HEK293 (cell line): Measurements from ENCODE around the gene AK9.

ENCODE experiments used
- CTCF ChIA-PET: fragments of 350-600 bp; formaldehyde crosslinking; extraction: SDS; loops from one replicate; lab custom pipeline; 2021; ENCODE audit warnings: antibody characterized with exemption; lab: Yijun Ruan, JAX
- POLR2A ChIA-PET: fragments of 300-600 bp; formaldehyde crosslinking; extraction: SDS; loops from one replicate; lab custom pipeline; 2020; ENCODE audit warnings: antibody characterized with exemption, inconsistent platforms; lab: Yijun Ruan, JAX
- H3K27ac ChIP-seq: fragments of 200-500 bp; sonication (Bioruptor generic); 2 replicates; pipeline ENCODE4 v1.5.1; 2014; ENCODE audit warnings: low read depth, low read length, control low read depth, inconsistent platforms; ENCODE audit errors: extremely low read depth
- H3K36me3 ChIP-seq, 2 experiments: fragments of 200-500 bp in 1 of 2; sonication (Bioruptor generic) in 1 of 2; 1 replicate in 1 of 2; 2 replicates in 1 of 2; pipeline ENCODE4 v1.5.1; 2014 to 2017; ENCODE audit warnings: inconsistent platforms in 2 of 2, low read length in 2 of 2; ENCODE audit not compliant: control insufficient read depth in 2 of 2, insufficient read depth in 1 of 2
- H3K4me1 ChIP-seq: fragments of 200-500 bp; sonication (Bioruptor generic); 2 replicates; pipeline ENCODE4 v1.5.1; 2014; ENCODE audit warnings: mild to moderate bottlenecking, low read length, inconsistent platforms; ENCODE audit not compliant: control insufficient read depth, insufficient read depth
- H3K4me3 ChIP-seq: 2 replicates; pipeline ENCODE4 v1.5.1; 2011; ENCODE audit warnings: low read depth, mild to moderate bottlenecking, control low read depth, low read length, moderate library complexity
- H3K9me3 ChIP-seq: fragments of 200-500 bp; sonication (Bioruptor generic); 2 replicates; pipeline ENCODE4 v1.5.1; 2014; ENCODE audit warnings: low read depth, low read length, inconsistent platforms; ENCODE audit not compliant: control insufficient read depth, insufficient read depth
- SP2 ChIP-seq: fragments of 450-650 bp; formaldehyde crosslinking; IDR thresholded peaks from 2 replicates; pipeline ENCODE4 v1.5.1; 2016; ENCODE audit warnings: missing biosample characterization, missing genetic modification characterization
- ZNF184 ChIP-seq: fragments of 450-650 bp; IDR thresholded peaks from 2 replicates; pipeline ENCODE4 v1.5.1; 2018; ENCODE audit warnings: missing biosample characterization, mild to moderate bottlenecking, missing genetic modification characterization
- ZNF221 ChIP-seq: fragments of 450-650 bp; formaldehyde crosslinking; IDR thresholded peaks from 2 replicates; pipeline ENCODE4 v1.5.1; 2017; ENCODE audit warnings: missing biosample characterization, missing genetic modification characterization, borderline replicate concordance
- ZNF423 ChIP-seq: fragments of 450-650 bp; formaldehyde crosslinking; IDR thresholded peaks from 2 replicates; pipeline ENCODE4 v1.5.1; 2016; ENCODE audit warnings: missing biosample characterization, missing genetic modification characterization
- ZNF585B ChIP-seq: fragments of 450-650 bp; formaldehyde crosslinking; IDR thresholded peaks from 2 replicates; pipeline ENCODE4 v1.5.1; 2016; ENCODE audit warnings: missing biosample characterization, missing genetic modification characterization
- ZNF596 ChIP-seq: fragments of 450-650 bp; IDR thresholded peaks from 2 replicates; pipeline ENCODE4 v1.5.0; 2018; ENCODE audit warnings: missing biosample characterization, mild to moderate bottlenecking, missing genetic modification characterization, moderate library complexity
- ZNF629 ChIP-seq: fragments of 450-650 bp; formaldehyde crosslinking; IDR thresholded peaks from 2 replicates; pipeline ENCODE4 v1.5.1; 2017; ENCODE audit warnings: missing biosample characterization, missing genetic modification characterization
- TF ChIP-seq, protein P1 (sequence below): fragments of 450-650 bp; formaldehyde crosslinking; IDR thresholded peaks from 2 replicates; pipeline ENCODE4 v1.5.1; 2016; ENCODE audit warnings: missing biosample characterization, missing genetic modification characterization
- TF ChIP-seq, protein P2 (sequence below): fragments of 450-650 bp; formaldehyde crosslinking; IDR thresholded peaks from 2 replicates; pipeline ENCODE4 v1.5.1; 2016; ENCODE audit warnings: missing biosample characterization, missing genetic modification characterization, low read depth
- TF ChIP-seq, protein P3 (sequence below): fragments of 450-650 bp; formaldehyde crosslinking; IDR thresholded peaks from 2 replicates; pipeline ENCODE4 v1.5.1; 2016; ENCODE audit warnings: missing biosample characterization, missing genetic modification characterization
- TF ChIP-seq, protein P4 (sequence below): fragments of 450-650 bp; formaldehyde crosslinking; IDR thresholded peaks from 2 replicates; pipeline ENCODE4 v1.5.1; 2016; ENCODE audit warnings: missing biosample characterization, missing genetic modification characterization
- TF ChIP-seq, protein P5 (sequence below): fragments of 450-650 bp; IDR thresholded peaks from 2 replicates; pipeline ENCODE4 v1.5.1; 2018; ENCODE audit warnings: missing biosample characterization, mild to moderate bottlenecking, missing genetic modification characterization

Gene AK9

DNA sequence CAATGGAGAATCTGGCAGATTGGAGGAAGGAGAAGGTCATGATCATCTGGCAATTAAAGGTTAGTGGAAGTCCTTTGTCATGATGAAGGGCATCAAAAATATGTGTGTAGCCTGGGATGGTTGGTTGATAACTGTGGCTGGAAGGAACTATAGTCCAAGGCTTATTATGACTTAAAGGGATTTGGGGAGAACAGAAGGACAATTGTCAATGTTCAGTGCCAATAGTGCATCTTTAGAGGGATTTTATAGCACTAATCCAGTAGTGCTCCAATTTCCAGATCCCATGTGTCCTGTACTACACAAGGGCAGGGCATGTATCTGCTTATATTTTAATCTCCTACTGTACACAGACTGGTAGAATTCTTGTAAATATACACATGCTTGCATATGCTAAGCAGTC, 203.0 kb downstream of the AK9 start (continued):
- TF ChIP-seq, protein P1, sequence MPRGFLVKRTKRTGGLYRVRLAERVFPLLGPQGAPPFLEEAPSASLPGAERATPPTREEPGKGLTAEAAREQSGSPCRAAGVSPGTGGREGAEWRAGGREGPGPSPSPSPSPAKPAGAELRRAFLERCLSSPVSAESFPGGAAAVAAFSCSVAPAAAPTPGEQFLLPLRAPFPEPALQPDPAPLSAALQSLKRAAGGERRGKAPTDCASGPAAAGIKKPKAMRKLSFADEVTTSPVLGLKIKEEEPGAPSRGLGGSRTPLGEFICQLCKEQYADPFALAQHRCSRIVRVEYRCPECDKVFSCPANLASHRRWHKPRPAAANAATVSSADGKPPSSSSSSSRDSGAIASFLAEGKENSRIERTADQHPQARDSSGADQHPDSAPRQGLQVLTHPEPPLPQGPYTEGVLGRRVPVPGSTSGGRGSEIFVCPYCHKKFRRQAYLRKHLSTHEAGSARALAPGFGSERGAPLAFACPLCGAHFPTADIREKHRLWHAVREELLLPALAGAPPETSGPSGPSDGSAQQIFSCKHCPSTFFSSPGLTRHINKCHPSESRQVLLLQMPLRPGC (tag by site-specific recombination): no peak
- TF ChIP-seq SP2 (no peak), ZNF423 (tag by site-specific recombination) (no peak)
- TF ChIP-seq, protein P2, sequence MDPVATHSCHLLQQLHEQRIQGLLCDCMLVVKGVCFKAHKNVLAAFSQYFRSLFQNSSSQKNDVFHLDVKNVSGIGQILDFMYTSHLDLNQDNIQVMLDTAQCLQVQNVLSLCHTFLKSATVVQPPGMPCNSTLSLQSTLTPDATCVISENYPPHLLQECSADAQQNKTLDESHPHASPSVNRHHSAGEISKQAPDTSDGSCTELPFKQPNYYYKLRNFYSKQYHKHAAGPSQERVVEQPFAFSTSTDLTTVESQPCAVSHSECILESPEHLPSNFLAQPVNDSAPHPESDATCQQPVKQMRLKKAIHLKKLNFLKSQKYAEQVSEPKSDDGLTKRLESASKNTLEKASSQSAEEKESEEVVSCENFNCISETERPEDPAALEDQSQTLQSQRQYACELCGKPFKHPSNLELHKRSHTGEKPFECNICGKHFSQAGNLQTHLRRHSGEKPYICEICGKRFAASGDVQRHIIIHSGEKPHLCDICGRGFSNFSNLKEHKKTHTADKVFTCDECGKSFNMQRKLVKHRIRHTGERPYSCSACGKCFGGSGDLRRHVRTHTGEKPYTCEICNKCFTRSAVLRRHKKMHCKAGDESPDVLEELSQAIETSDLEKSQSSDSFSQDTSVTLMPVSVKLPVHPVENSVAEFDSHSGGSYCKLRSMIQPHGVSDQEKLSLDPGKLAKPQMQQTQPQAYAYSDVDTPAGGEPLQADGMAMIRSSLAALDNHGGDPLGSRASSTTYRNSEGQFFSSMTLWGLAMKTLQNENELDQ (tag by site-specific recombination): no peak
- TF ChIP-seq, protein P3, sequence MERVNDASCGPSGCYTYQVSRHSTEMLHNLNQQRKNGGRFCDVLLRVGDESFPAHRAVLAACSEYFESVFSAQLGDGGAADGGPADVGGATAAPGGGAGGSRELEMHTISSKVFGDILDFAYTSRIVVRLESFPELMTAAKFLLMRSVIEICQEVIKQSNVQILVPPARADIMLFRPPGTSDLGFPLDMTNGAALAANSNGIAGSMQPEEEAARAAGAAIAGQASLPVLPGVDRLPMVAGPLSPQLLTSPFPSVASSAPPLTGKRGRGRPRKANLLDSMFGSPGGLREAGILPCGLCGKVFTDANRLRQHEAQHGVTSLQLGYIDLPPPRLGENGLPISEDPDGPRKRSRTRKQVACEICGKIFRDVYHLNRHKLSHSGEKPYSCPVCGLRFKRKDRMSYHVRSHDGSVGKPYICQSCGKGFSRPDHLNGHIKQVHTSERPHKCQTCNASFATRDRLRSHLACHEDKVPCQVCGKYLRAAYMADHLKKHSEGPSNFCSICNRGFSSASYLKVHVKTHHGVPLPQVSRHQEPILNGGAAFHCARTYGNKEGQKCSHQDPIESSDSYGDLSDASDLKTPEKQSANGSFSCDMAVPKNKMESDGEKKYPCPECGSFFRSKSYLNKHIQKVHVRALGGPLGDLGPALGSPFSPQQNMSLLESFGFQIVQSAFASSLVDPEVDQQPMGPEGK (tag by site-specific recombination): no peak

DNA sequence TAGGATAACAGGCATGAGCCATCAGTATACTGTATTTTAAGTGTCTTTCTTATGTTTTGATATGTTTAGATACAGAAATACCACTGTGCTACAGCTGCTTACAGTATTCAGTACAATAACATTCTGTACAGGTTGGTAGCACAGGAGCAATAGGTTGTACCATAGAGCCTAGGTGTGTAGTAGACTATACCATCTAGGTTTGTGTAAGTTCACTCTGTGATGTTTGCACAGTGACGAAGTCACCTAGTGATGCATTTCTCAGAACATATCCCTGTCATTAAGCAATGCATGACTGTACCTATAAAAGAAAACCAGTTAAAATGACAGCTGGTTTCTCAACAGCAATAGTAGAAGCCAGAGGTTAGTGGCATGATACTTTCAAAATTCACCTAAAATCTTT, 204.9 kb downstream of the AK9 start:
- Histone ChIP-seq H3K27ac (no peak overlapping the region), H3K4me3 (no peak overlapping the region), H3K36me3 (peaks cover 0 to 9% of the 10 kb centered on the region in 2 experiments; a peak in 1 of 3 replicates), H3K4me1 (no peaks in the 10 kb centered on the region; the same call in 1 of the 2 replicates), H3K9me3 (no peaks in the 10 kb centered on the region)
- POLR2A ChIA-PET: no interaction called here
- CTCF ChIA-PET: interaction anchor here (1.0 kb wide), 1 partner anchor 40 kb away, joined by 3 read pairs; no protein-coding TSS in a partner anchor
- TF ChIP-seq, protein P4, sequence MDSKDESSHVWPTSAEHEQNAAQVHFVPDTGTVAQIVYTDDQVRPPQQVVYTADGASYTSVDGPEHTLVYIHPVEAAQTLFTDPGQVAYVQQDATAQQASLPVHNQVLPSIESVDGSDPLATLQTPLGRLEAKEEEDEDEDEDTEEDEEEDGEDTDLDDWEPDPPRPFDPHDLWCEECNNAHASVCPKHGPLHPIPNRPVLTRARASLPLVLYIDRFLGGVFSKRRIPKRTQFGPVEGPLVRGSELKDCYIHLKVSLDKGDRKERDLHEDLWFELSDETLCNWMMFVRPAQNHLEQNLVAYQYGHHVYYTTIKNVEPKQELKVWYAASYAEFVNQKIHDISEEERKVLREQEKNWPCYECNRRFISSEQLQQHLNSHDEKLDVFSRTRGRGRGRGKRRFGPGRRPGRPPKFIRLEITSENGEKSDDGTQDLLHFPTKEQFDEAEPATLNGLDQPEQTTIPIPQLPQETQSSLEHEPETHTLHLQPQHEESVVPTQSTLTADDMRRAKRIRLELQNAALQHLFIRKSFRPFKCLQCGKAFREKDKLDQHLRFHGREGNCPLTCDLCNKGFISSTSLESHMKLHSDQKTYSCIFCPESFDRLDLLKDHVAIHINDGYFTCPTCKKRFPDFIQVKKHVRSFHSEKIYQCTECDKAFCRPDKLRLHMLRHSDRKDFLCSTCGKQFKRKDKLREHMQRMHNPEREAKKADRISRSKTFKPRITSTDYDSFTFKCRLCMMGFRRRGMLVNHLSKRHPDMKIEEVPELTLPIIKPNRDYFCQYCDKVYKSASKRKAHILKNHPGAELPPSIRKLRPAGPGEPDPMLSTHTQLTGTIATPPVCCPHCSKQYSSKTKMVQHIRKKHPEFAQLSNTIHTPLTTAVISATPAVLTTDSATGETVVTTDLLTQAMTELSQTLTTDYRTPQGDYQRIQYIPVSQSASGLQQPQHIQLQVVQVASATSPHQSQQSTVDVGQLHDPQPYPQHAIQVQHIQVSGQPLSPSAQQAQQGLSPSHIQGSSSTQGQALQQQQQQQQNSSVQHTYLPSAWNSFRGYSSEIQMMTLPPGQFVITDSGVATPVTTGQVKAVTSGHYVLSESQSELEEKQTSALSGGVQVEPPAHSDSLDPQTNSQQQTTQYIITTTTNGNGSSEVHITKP (tag by site-specific recombination): peak; percentile 85
- TF ChIP-seq ZNF585B (tag by site-specific recombination) (no peak), ZNF221 (tag by site-specific recombination) (no peak), ZNF629 (0 out of 2 replicates have a peak, but pooled peaks have one; percentile 15), ZNF184 (tag by site-specific recombination) (0 out of 2 replicates have a peak, but pooled peaks have one; percentile 33), ZNF596 (tag by site-specific recombination) (no peak)
- TF ChIP-seq, protein P5, sequence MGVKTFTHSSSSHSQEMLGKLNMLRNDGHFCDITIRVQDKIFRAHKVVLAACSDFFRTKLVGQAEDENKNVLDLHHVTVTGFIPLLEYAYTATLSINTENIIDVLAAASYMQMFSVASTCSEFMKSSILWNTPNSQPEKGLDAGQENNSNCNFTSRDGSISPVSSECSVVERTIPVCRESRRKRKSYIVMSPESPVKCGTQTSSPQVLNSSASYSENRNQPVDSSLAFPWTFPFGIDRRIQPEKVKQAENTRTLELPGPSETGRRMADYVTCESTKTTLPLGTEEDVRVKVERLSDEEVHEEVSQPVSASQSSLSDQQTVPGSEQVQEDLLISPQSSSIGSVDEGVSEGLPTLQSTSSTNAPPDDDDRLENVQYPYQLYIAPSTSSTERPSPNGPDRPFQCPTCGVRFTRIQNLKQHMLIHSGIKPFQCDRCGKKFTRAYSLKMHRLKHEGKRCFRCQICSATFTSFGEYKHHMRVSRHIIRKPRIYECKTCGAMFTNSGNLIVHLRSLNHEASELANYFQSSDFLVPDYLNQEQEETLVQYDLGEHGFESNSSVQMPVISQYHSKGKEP: no peak
